Suprapubic skin (tissue), 4 donors: ENCODE measurements around the gene CYP21A2.
"Not testable (repeated sequence)": the region's sequence is repeated elsewhere in the genome, so short reads cannot be mapped to it uniquely, and the experiment has no call there.

ENCODE experiments used
- EP300 ChIP-seq: sonication (generic); formaldehyde crosslinking; IDR thresholded peaks from one replicate; pipeline ENCODE4 v1.6.1; 2017; ENCODE audit warnings: antibody characterized with exemption
- POLR2A ChIP-seq, 2 donors: fragments of 450-650 bp; IDR thresholded peaks; one replicate each; pipeline ENCODE4 v1.6.1; 2017; ENCODE audit warnings: antibody characterized with exemption in 2 of 2, mild to moderate bottlenecking in 2 of 2, moderate library complexity in 2 of 2
- POLR2AphosphoS5 ChIP-seq, 3 donors: sonication (generic); formaldehyde crosslinking; IDR thresholded peaks; one replicate each; pipeline ENCODE4 v1.6.1; 2017; ENCODE audit warnings: antibody characterized with exemption in 3 of 3
- TF ChIP-seq, protein P1 (sequence below), 2 donors: fragments of 200-600 bp in 1 of 2; fragments of 450-650 bp in 1 of 2; sonication (generic) in 1 of 2; IDR thresholded peaks; one replicate each; pipeline ENCODE4 v1.5.1; 2016 to 2019; ENCODE audit warnings: antibody characterized with exemption in 2 of 2, mild to moderate bottlenecking in 1 of 2, moderate library complexity in 1 of 2

GRCh38 chr6:32037598-32038524 is at the start of gene CYP21A2:
- TF ChIP-seq POLR2AphosphoS5 (IDR thresholded peaks at IDR 0.05); POLR2A (IDR thresholded peaks at IDR 0.05); EP300: not testable (repeated sequence)
- TF ChIP-seq, protein P1, sequence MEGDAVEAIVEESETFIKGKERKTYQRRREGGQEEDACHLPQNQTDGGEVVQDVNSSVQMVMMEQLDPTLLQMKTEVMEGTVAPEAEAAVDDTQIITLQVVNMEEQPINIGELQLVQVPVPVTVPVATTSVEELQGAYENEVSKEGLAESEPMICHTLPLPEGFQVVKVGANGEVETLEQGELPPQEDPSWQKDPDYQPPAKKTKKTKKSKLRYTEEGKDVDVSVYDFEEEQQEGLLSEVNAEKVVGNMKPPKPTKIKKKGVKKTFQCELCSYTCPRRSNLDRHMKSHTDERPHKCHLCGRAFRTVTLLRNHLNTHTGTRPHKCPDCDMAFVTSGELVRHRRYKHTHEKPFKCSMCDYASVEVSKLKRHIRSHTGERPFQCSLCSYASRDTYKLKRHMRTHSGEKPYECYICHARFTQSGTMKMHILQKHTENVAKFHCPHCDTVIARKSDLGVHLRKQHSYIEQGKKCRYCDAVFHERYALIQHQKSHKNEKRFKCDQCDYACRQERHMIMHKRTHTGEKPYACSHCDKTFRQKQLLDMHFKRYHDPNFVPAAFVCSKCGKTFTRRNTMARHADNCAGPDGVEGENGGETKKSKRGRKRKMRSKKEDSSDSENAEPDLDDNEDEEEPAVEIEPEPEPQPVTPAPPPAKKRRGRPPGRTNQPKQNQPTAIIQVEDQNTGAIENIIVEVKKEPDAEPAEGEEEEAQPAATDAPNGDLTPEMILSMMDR (IDR thresholded peaks at IDR 0.05), result not testable (repeated sequence)
